HFFc6 (cell line): Measurements from ENCODE around the gene SH2B3. TPM values are rescaled to one million over a fixed set of nuclear protein-coding genes. Genes with fewer than 3 reads are reported as not detected.
"Not testable (repeated sequence)": the region's sequence is repeated elsewhere in the genome, so short reads cannot be mapped to it uniquely, and the experiment has no call there.

Experiments used
- DNase-seq: peaks from one replicate; pipeline ENCODE4 v3.0.0-alpha.2; 2018
- H3K27ac Mint-ChIP-seq: 2 replicates; pipeline ENCODE4 v1.8.0; 2020; ENCODE audit warnings: mild to moderate bottlenecking, mixed read lengths
- H3K27me3 Mint-ChIP-seq: 2 replicates; pipeline ENCODE4 v1.8.0; 2021; ENCODE audit warnings: mild to moderate bottlenecking, moderate library complexity, mixed read lengths; ENCODE audit not compliant: insufficient read depth
- H3K36me3 Mint-ChIP-seq: 2 replicates; pipeline ENCODE4 v1.8.0; 2021; ENCODE audit warnings: low read depth, mixed read lengths
- H3K4me1 Mint-ChIP-seq: 2 replicates; pipeline ENCODE4 v1.8.0; 2020; ENCODE audit warnings: low read depth, mixed read lengths
- H3K4me3 Mint-ChIP-seq: 2 replicates; pipeline ENCODE4 v1.8.0; 2020; ENCODE audit warnings: mild to moderate bottlenecking, moderate library complexity, mixed read lengths
- H3K9me3 Mint-ChIP-seq: 2 replicates; pipeline ENCODE4 v1.8.0; 2020; ENCODE audit warnings: mild to moderate bottlenecking, mixed read lengths
- CTCF ChIP-seq: fragments of 200-600 bp; sonication (generic); IDR thresholded peaks from 2 replicates; pipeline ENCODE4 v1.5.0; 2021; ENCODE audit warnings: antibody characterized with exemption, mild to moderate bottlenecking
- total RNA-seq, 6 experiments: library from RNA; stranded (reverse); fragmentation: NEBNext Ultra II Directional; extraction: Animal tissue kit (Norgen Biotek cat#: 25700); gene quantifications; 2 replicates in 1 of 6; 3 replicates in 5 of 6; pipeline ENCODE4 v1.2.3, GENCODE V29; 2021

The SH2B3 gene
- total RNA-seq, 6 experiments from 2014 or later: 54.0 to 80.3 (median 69.8) TPM

- peaks cover 26% of the 10 kb centered on the region for H3K4me1 Mint-ChIP-seq
- no peak for DNase-seq
- H3K36me3 Mint-ChIP-seq: no peaks in the 10 kb centered on the region
- no peak overlapping the region for H3K27ac Mint-ChIP-seq
- H3K4me3 Mint-ChIP-seq: no peak overlapping the region
- TF ChIP-seq CTCF: peak; percentile 18; the same call in 1 of the 2 replicates
- peaks cover 19% of the 10 kb centered on the region for H3K27me3 Mint-ChIP-seq
- no peaks in the 10 kb centered on the region for H3K9me3 Mint-ChIP-seq
Observed at GRCh38 chr12:111389635-111390034, 16.1 kb upstream of the SH2B3 start.

- no peak for TF ChIP-seq CTCF
- peaks cover 19% of the 10 kb centered on the region for H3K27me3 Mint-ChIP-seq
- H3K4me1 Mint-ChIP-seq: peaks cover 27% of the 10 kb centered on the region
- H3K4me3 Mint-ChIP-seq: no peak overlapping the region
- DNase-seq: no peak
- no peaks in the 10 kb centered on the region for H3K36me3 Mint-ChIP-seq
- no peak overlapping the region for H3K27ac Mint-ChIP-seq
- no peaks in the 10 kb centered on the region for H3K9me3 Mint-ChIP-seq
Observed at GRCh38 chr12:111390910-111391309, 14.8 kb upstream of the SH2B3 start.

- DNase-seq: peak; percentile 41
- Mint-ChIP-seq H3K4me3 (no peak overlapping the region), H3K4me1 (peaks cover 33% of the 10 kb centered on the region), H3K27me3 (peaks cover 12% of the 10 kb centered on the region), H3K27ac (peak overlapping the region; percentile 41), H3K36me3 (no peaks in the 10 kb centered on the region), H3K9me3 (no peaks in the 10 kb centered on the region)
- TF ChIP-seq CTCF: no peak
Observed at GRCh38 chr12:111393700-111394300, 11.9 kb upstream of the SH2B3 start.

GRCh38 chr12:111394480-111394879, 11.2 kb upstream of the SH2B3 start:
- H3K4me3 Mint-ChIP-seq: no peak overlapping the region
- peaks cover 8% of the 10 kb centered on the region for H3K27me3 Mint-ChIP-seq
- H3K36me3 Mint-ChIP-seq: no peaks in the 10 kb centered on the region
- H3K4me1 Mint-ChIP-seq: peaks cover 40% of the 10 kb centered on the region
- H3K27ac Mint-ChIP-seq: no peak overlapping the region
- no peaks in the 10 kb centered on the region for H3K9me3 Mint-ChIP-seq
- TF ChIP-seq CTCF: no peak
- DNase-seq: no peak

- Mint-ChIP-seq H3K27ac (no peak overlapping the region), H3K36me3 (no peaks in the 10 kb centered on the region), H3K4me3 (no peak overlapping the region), H3K9me3 (no peaks in the 10 kb centered on the region), H3K4me1 (peaks cover 49% of the 10 kb centered on the region), H3K27me3 (peaks cover 8% of the 10 kb centered on the region)
- no peak for DNase-seq
- TF ChIP-seq CTCF: no peak
Observed at GRCh38 chr12:111395336-111396187, 10.2 kb upstream of the SH2B3 start.

GRCh38 chr12:111396271-111396670, 9.5 kb upstream of the SH2B3 start:
- peaks cover 49% of the 10 kb centered on the region for H3K4me1 Mint-ChIP-seq
- H3K4me3 Mint-ChIP-seq: not testable (repeated sequence)

More at GRCh38 chr12:111396271-111396670, 9.5 kb upstream of the SH2B3 start:
- not testable (repeated sequence) for H3K27me3 Mint-ChIP-seq, DNase-seq, H3K36me3 Mint-ChIP-seq, H3K9me3 Mint-ChIP-seq
- peak overlapping the region; percentile 86 for H3K27ac Mint-ChIP-seq
